Measurements from ENCODE around the gene ADPRS.

ADPRS gene

DNA sequence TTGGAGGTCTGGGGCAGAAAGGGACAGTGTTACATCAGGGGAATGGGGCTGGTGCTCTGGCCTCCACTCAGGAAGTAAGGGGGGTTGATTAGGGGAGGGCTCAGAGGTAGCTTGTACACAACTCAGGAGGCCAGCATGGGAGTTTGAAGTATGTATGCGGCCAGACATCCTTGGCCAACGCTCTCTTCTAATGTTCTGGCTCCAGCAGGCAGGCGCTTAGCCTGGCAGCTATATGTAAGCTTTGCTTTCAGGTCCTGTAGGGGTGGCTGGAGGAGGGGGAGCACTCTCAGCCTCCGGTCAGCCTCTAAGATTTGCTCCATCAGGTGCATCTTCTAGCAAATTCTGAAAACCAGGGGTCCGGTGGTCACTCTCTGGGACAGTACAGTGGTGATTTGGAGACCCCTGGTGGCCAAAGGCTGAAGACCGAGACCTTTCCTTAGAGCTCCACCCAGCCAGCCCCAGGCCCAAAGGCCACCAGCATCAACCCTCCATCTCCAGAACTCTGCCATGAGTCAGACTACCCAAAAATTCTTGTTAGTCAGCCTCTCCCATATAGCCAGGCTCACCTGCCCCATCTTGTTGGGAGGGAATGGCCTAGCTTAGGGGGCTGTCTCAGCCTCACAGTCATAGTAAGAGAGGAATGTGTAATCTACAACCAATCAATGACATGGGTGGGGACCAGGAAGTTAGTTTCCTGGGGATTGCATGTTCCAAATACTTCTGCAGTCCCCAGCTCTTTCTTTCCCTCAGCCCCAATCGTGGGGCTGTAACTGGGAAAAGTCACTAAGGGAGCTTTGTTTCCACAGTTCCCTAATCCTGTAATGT is 46.0 kb downstream of the ADPRS start:
- DNase-seq, result peak; percentile 69

DNA sequence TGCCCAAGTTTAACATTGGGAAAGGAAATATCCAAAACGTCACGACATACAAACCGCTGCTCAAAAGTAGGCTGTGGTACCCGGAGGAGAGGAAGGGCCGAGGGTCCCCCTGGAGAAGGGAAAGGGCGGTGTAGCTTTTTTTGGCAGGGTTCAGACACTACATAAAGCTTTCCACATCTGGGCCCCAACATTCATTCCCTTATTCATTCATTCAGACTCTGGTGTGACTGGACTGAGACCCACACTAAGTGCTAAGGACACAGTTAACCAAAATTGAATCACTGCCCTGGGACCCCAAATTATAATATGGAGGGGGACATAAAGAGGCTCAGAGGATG is 46.6 kb downstream of the ADPRS start:
- DNase-seq, result no peak

DNA sequence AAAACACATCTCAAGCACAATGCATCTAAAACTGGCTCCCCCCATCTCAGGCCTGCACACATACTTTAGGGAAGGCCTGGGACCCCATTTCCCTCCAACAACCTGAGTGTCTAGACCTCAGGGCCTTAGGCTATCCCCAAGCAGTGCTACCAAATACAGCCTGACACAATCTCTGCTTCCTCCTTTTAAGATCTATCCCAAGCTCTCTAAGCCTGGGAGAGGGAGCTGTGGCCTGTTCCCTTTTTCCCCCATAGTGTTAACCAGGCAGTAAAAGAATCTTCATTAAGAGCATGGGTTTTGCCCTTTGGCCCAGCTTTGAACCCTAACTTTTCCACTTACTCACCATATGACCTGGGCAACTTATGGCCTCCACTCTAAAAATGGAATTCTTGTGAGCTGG is 47.1 kb downstream of the ADPRS start:
- DNase-seq, result no peak

DNA sequence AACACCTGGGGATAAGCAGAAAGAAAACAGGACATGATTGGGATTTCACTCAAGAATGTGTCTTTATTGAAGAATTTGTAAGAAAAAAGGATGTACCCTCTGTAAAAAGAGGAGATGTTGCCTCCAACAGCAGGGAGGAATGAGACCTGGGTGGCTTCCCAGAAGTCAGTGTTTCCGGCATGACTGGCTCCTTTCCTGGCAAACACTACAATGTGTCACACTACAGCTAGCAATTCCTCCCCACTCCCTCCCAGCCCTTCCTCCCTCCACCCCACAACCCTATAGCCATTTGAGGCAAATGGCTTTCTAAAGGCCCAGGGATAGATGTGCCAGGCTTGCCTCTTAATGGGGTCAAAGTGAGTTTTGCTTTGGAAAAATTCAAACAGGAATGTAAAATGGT is 47.8 kb downstream of the ADPRS start:
- DNase-seq, result no peak

DNA sequence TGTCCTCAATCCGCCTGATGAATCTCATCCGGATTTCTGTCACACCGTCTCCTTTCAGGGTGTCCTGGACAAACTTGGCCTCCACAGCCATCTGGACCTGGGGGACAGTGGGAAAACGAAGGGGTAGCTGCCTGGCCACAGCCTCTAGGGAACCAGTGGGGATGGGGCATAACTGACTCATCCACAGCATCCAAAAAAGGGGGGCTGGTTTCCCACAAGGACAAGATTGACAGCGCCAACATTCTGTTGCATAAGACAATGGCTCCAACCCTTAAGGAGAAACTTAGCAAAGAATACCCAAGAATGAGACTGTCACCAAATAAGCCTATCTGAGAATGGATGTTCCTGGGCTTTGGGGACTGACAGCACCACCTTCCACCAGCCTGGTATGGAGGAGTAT is 48.5 kb downstream of the ADPRS start:
- DNase-seq, result no peak

DNA sequence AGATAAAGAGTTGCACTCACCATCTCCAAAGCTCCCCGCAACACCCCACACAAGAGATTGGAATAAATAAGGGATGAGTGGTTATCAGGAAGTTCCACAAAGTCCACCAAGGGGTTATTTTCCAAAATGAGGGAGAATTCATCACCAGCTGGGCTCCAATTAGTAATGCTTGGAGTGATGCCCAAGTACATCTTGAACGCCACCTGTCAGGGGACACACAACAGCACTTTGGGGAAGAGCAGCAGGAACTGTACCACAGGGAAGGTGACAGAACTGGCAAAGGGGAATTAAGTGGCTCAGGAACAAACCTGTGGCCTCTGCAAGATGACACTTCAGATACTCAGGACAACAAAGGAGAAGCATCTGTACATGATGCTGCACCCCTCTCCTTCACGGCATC is 49.1 kb downstream of the ADPRS start:
- no peak for DNase-seq

DNA sequence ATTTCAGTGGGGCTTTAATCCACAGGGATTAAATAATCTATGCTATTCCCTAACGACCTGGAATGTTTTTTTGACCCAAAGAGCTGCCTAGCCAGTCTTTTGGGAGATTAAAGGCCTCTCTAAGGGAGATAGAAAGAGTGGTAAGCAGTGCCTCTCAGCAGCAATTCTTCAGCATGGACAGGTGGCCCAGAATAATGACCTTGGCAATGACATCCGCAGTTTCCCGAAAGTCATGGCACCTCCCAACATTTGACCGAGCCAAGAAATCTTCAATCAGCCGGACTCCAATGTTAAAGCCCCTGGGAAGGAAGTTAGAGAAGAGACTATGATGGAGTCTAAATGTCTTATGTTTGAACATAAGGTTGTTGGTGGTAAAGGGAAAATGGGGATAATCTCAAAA is 50.8 kb downstream of the ADPRS start:
- DNase-seq, result no peak

DNA sequence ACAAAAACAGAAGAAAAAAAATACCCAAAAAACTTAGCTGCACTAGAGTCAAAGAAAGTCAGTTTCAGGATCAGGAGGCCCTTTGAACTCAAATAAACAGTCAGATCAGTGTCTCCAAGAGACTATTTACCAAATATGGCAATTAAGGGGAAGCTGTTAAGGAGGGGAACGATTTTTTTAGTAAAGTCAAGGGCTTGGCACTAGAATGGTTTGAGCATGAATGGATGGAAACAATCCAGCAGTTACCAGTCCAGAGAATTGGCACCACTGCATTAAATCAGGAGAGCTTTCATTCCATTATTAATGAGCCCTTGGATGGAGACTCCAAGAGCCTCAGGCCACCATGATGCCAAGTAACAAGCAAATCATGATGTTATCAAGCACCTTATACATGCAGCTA is 53.4 kb downstream of the ADPRS start:
- no peak for DNase-seq

DNA sequence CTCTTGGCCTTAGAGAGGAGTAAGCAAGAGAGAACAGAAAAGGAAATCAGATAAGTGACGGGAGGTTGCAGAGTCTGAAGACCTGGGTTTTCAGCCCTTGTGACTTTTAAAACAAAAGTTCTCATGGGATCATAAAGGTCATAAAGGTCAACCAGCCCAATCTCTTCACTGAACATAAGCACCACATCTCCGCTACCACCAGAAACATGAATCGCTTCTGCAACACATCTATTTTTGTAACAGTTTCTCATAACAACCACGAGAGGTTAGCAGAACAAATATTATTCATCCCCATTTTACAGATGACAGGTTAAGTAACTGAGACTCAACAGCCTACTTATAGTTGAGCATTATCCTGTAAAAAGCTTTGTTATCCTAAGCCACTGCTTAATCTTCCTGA is 54.7 kb downstream of the ADPRS start:
- DNase-seq, result no peak
